Epidermal melanocyte (primary cell): ENCODE measurements around the gene CYP2J2.
"Not testable (repeated sequence)": the region's sequence is repeated elsewhere in the genome, so short reads cannot be mapped to it uniquely, and the experiment has no call there.

ENCODE experiments used
- DNase-seq: peaks from one replicate; pipeline ENCODE4 v3.0.0; 2011; ENCODE audit warnings: low spot score; ENCODE audit not compliant: insufficient read length

Gene CYP2J2

GRCh38 chr1:59871746-59872145, 54.8 kb downstream of the CYP2J2 start:
- DNase-seq: no peak

GRCh38 chr1:59866462-59866861, 60.1 kb downstream of the CYP2J2 start:
- DNase-seq: no peak

- no peak for DNase-seq
These were observed 68.8 kb downstream of the CYP2J2 start for GRCh38 chr1:59857679-59858354.

- DNase-seq: no peak
These were observed 69.7 kb downstream of the CYP2J2 start for GRCh38 chr1:59856725-59857338.

- not testable (repeated sequence) for DNase-seq
These were observed 71.3 kb downstream of the CYP2J2 start for GRCh38 chr1:59855297-59855696.

GRCh38 chr1:59852117-59852516, 74.5 kb downstream of the CYP2J2 start:
- DNase-seq: no peak

- no peak for DNase-seq
These were observed 79.7 kb downstream of the CYP2J2 start for GRCh38 chr1:59846895-59847282.

GRCh38 chr1:59846209-59846894, 80.2 kb downstream of the CYP2J2 start:
- DNase-seq: no peak

GRCh38 chr1:59845091-59845490, 81.5 kb downstream of the CYP2J2 start:
- DNase-seq: no peak
